Measurements from ENCODE around the gene AKAP1.

GRCh38 chr17:57067781-57068180 is 17.3 kb upstream of the AKAP1 start:
- TF ChIP-seq REST (IDR thresholded peaks at IDR 0.05) (no peak), CTCF (IDR thresholded peaks at IDR 0.05; ENCODE audit: low read depth, low read length, missing input control) (no peak), ZBTB33 (IDR thresholded peaks at IDR 0.05) (no peak), RAD21 (IDR thresholded peaks at IDR 0.05) (no peak), HNF4A (conservative IDR thresholded peaks at IDR 0.05) (no peak)
